Measurements from ENCODE around the gene ANTXR1. TPM values are rescaled to one million over a fixed set of nuclear protein-coding genes. Genes with fewer than 3 reads are reported as not detected.

The ANTXR1 gene
- total RNA-seq, 1 experiment from 2014 or later, result 25.7 TPM

DNA sequence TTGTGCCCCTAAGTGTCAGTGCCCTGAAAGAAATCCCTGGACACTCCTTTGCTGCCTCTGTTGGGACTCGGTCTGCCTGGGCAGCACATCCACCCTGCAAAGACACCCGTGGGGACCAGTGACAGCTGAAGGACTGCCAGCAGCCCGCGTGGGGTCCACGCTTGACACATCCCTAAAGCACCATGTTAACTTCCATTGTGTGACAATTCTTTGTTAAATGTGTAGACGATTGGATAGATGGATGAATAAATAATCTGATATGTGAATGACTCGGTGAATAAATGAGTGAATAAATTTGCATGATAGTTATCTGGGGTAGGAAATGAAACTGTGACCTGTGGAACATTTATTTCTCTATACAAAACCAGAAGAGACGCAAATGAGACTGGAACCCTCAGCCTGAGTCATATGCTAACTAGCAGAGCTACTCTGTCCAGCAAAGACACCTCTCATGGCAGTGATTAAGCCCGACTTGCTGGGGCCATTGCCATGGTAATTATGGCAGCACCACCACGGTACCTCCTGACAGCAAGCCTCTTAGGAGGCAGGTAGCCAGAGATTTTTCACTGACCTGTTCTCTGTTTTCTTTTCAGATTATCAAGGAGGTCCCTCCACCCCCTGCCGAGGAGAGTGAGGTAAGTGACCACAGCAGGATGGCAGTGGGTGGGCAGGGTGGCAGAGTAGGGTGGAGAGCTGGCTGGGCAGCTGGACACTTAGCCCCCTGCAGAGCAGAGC lies 156.8 kb downstream of the ANTXR1 start:
- H3K4me1 ChIP-seq (ENCODE audit: control insufficient read depth in 1 of 2, insufficient read depth in 2 of 2, low read length in 2 of 2), result no peaks in the 10 kb centered on the region
- no peaks in the 10 kb centered on the region for H3K79me2 ChIP-seq (ENCODE audit: insufficient read depth, low read length)
- no peaks in the 10 kb centered on the region for H3K36me3 ChIP-seq (ENCODE audit: control insufficient read depth in 1 of 2, insufficient read depth in 2 of 2, low read length in 2 of 2)
- no peak overlapping the region for H3K27ac ChIP-seq (ENCODE audit: low read depth, low read length)
- no peaks in the 10 kb centered on the region for H4K20me1 ChIP-seq (ENCODE audit: insufficient read depth)
- H3K4me3 ChIP-seq (replicated peaks in 1 of 2; ENCODE audit: low read depth in 1 of 2, low read length in 2 of 2), result no peak overlapping the region
- H3K27me3 ChIP-seq (ENCODE audit: insufficient read depth, low read length), result no peaks in the 10 kb centered on the region
- no peak overlapping the region for H3K9ac ChIP-seq (ENCODE audit: low read length)
- intact Hi-C loops (cut with micrococcal nuclease), result no loop called here
- no peaks in the 10 kb centered on the region for H3K9me3 ChIP-seq (ENCODE audit: control insufficient read depth in 1 of 2, insufficient read depth in 1 of 2, low read depth in 1 of 2, low read length in 2 of 2)
- no peak for ATAC-seq
- ChIA-PET POLR2A (no interaction called here), RAD21 (ENCODE audit: low non-redundant PET in 1 of 2, low total read pairs in 2 of 2, uncharacterized antibody in 2 of 2, unreplicated experiment in 2 of 2) (no interaction called here), CTCF (no interaction called here)
- no peak overlapping the region for H3K4me2 ChIP-seq (ENCODE audit: low read length)
- TF ChIP-seq ZFX (IDR thresholded peaks at IDR 0.05), result no peak
- TF ChIP-seq, protein P1, sequence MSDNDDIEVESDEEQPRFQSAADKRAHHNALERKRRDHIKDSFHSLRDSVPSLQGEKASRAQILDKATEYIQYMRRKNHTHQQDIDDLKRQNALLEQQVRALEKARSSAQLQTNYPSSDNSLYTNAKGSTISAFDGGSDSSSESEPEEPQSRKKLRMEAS (IDR thresholded peaks at IDR 0.05), result no peak
- TF ChIP-seq EGR1 (IDR thresholded peaks at IDR 0.05; ENCODE audit: low read depth), result no peak
- TF ChIP-seq ELF1 (IDR thresholded peaks at IDR 0.05; ENCODE audit: borderline replicate concordance, low read depth), result no peak
- no peak for TF ChIP-seq CEBPB (IDR thresholded peaks at IDR 0.05; ENCODE audit: low read depth)
- TF ChIP-seq, protein P2, sequence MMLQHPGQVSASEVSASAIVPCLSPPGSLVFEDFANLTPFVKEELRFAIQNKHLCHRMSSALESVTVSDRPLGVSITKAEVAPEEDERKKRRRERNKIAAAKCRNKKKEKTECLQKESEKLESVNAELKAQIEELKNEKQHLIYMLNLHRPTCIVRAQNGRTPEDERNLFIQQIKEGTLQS (IDR thresholded peaks at IDR 0.05), result no peak
- TF ChIP-seq SIN3A (IDR thresholded peaks at IDR 0.05; ENCODE audit: low read depth), result no peak
- no peak for TF ChIP-seq FOSL1 (IDR thresholded peaks at IDR 0.05; ENCODE audit: low read depth)
- TF ChIP-seq SRF (IDR thresholded peaks at IDR 0.05; ENCODE audit: low read depth), result no peak
- no TSS peak for BruUV-seq (replicated peaks)
- H2AFZ ChIP-seq (ENCODE audit: low read depth, low read length, poor library complexity, severe bottlenecking), result no peak overlapping the region
- H3K9me2 ChIP-seq (ENCODE audit: insufficient read depth), result no peaks in the 10 kb centered on the region
- DNase-seq (ENCODE audit: low read depth, low spot score), result no peak

GRCh38 chr2:69170661-69171060 lies 157.7 kb downstream of the ANTXR1 start:
- POLR2A ChIA-PET, result no interaction called here
- no TSS peak for BruUV-seq (replicated peaks)
- Histone ChIP-seq H3K9ac (ENCODE audit: low read length) (no peak overlapping the region), H3K79me2 (ENCODE audit: insufficient read depth, low read length) (no peaks in the 10 kb centered on the region), H2AFZ (ENCODE audit: low read depth, low read length, poor library complexity, severe bottlenecking) (no peak overlapping the region), H3K4me1 (ENCODE audit: control insufficient read depth in 1 of 2, insufficient read depth in 2 of 2, low read length in 2 of 2) (no peaks in the 10 kb centered on the region), H4K20me1 (ENCODE audit: insufficient read depth) (no peaks in the 10 kb centered on the region), H3K27ac (ENCODE audit: low read depth, low read length) (no peak overlapping the region), H3K27me3 (ENCODE audit: insufficient read depth, low read length) (no peaks in the 10 kb centered on the region), H3K9me3 (ENCODE audit: control insufficient read depth in 1 of 2, insufficient read depth in 1 of 2, low read depth in 1 of 2, low read length in 2 of 2) (no peaks in the 10 kb centered on the region), H3K36me3 (ENCODE audit: control insufficient read depth in 1 of 2, insufficient read depth in 2 of 2, low read length in 2 of 2) (no peaks in the 10 kb centered on the region), H3K9me2 (ENCODE audit: insufficient read depth) (no peaks in the 10 kb centered on the region), H3K4me3 (replicated peaks in 1 of 2; ENCODE audit: low read depth in 1 of 2, low read length in 2 of 2) (no peak overlapping the region), H3K4me2 (ENCODE audit: low read length) (no peak overlapping the region)
- RAD21 ChIA-PET (ENCODE audit: low non-redundant PET in 1 of 2, low total read pairs in 2 of 2, uncharacterized antibody in 2 of 2, unreplicated experiment in 2 of 2), result no interaction called here
- DNase-seq (ENCODE audit: low read depth, low spot score), result no peak
- CTCF ChIA-PET, result no interaction called here
- intact Hi-C loops (cut with micrococcal nuclease), result no loop called here
- no peak for ATAC-seq
- TF ChIP-seq POLR2AphosphoS5 (IDR thresholded peaks at IDR 0.05; ENCODE audit: low read depth, low read length) (no peak), ZNF274 (IDR thresholded peaks at IDR 0.05; ENCODE audit: low read depth, low read length) (no peak), CEBPB (IDR thresholded peaks at IDR 0.05; ENCODE audit: low read depth) (no peak), POLR2A (IDR thresholded peaks at IDR 0.05; ENCODE audit: borderline replicate concordance, extremely low read depth, insufficient read depth, insufficient read length) (no peak), TCF7L2 (IDR thresholded peaks at IDR 0.05; ENCODE audit: borderline replicate concordance, extremely low read depth, insufficient read depth, insufficient read length) (no peak), EGR1 (IDR thresholded peaks at IDR 0.05; ENCODE audit: low read depth) (no peak), JUND (IDR thresholded peaks at IDR 0.05) (no peak), EZH2phosphoT487 (IDR thresholded peaks at IDR 0.05; ENCODE audit: borderline replicate concordance) (no peak), SP1 (IDR thresholded peaks at IDR 0.05; ENCODE audit: low read depth) (no peak), ZFX (IDR thresholded peaks at IDR 0.05) (no peak)
- TF ChIP-seq, protein P2 (IDR thresholded peaks at IDR 0.05), result no peak
- TF ChIP-seq, protein P3, sequence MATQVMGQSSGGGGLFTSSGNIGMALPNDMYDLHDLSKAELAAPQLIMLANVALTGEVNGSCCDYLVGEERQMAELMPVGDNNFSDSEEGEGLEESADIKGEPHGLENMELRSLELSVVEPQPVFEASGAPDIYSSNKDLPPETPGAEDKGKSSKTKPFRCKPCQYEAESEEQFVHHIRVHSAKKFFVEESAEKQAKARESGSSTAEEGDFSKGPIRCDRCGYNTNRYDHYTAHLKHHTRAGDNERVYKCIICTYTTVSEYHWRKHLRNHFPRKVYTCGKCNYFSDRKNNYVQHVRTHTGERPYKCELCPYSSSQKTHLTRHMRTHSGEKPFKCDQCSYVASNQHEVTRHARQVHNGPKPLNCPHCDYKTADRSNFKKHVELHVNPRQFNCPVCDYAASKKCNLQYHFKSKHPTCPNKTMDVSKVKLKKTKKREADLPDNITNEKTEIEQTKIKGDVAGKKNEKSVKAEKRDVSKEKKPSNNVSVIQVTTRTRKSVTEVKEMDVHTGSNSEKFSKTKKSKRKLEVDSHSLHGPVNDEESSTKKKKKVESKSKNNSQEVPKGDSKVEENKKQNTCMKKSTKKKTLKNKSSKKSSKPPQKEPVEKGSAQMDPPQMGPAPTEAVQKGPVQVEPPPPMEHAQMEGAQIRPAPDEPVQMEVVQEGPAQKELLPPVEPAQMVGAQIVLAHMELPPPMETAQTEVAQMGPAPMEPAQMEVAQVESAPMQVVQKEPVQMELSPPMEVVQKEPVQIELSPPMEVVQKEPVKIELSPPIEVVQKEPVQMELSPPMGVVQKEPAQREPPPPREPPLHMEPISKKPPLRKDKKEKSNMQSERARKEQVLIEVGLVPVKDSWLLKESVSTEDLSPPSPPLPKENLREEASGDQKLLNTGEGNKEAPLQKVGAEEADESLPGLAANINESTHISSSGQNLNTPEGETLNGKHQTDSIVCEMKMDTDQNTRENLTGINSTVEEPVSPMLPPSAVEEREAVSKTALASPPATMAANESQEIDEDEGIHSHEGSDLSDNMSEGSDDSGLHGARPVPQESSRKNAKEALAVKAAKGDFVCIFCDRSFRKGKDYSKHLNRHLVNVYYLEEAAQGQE (IDR thresholded peaks at IDR 0.05; ENCODE audit: low read depth), result no peak

Measured in HCT116 (cell line).